H1 (cell line): ENCODE data around the gene SNED1. TPM values are rescaled to one million over a fixed set of nuclear protein-coding genes. Genes with fewer than 3 reads are reported as not detected.

Source experiments
- CTCF ChIA-PET: fragments of 300-600 bp; sonication (Branson Sonifier 250); formaldehyde crosslinking; loops from one replicate; lab custom pipeline; 2021; ENCODE audit not compliant: partially characterized antibody; lab: Charles Lee
- POLR2A ChIA-PET: fragments of 300-600 bp; sonication (Branson Sonifier 250); formaldehyde crosslinking; loops from one replicate; lab custom pipeline; 2021; ENCODE audit warnings: inconsistent platforms; ENCODE audit not compliant: partially characterized antibody; lab: Charles Lee
- DNase-seq, 2 experiments: peaks; one replicate each; pipeline versions ENCODE4 v3.0.0 to v3.0.0-alpha.2; 2010 to 2022; ENCODE audit warnings: low spot score in 2 of 2, low read depth in 1 of 2, mixed read lengths in 1 of 2
- FAIRE-seq: peaks from 2 replicates; lab custom pipeline; 2011; peaks lifted over from hg19 to GRCh38; lab: Jason Lieb, UNC
- H2AFZ ChIP-seq: 2 replicates; pipeline ENCODE4 v1.8.1; 2012; ENCODE audit warnings: low read length, inconsistent platforms
- H2AK5ac ChIP-seq: 2 replicates; pipeline ENCODE4 v1.6.1; 2013; ENCODE audit warnings: low read depth, low read length
- H2BK120ac ChIP-seq: replicated peaks from 2 replicates; pipeline ENCODE3; 2013; ENCODE audit warnings: low read depth, low read length, inconsistent platforms
- H2BK12ac ChIP-seq: 2 replicates; pipeline ENCODE4 v1.6.1; 2013; ENCODE audit warnings: low read depth, low read length
- H2BK15ac ChIP-seq: 2 replicates; pipeline ENCODE4 v1.6.1; 2013; ENCODE audit warnings: low read length
- H2BK20ac ChIP-seq: 2 replicates; pipeline ENCODE4 v1.6.1; 2013; ENCODE audit warnings: low read length
- H2BK5ac ChIP-seq: 2 replicates; pipeline ENCODE4 v1.6.1; 2013; ENCODE audit warnings: low read depth, low read length
- H3K14ac ChIP-seq: 2 replicates; pipeline ENCODE4 v1.6.1; 2013; ENCODE audit warnings: inconsistent platforms; ENCODE audit not compliant: insufficient read length
- H3K18ac ChIP-seq: 2 replicates; pipeline ENCODE4 v1.6.1; 2013; ENCODE audit warnings: low read length; ENCODE audit errors: extremely low read depth
- H3K23ac ChIP-seq: 2 replicates; pipeline ENCODE4 v1.6.1; 2013; ENCODE audit warnings: inconsistent platforms; ENCODE audit not compliant: insufficient read length
- H3K23me2 ChIP-seq: 2 replicates; pipeline ENCODE4 v1.6.1; 2013; ENCODE audit warnings: low read depth, low read length
- H3K27ac ChIP-seq: 2 replicates; pipeline ENCODE4 v1.6.1; 2011; ENCODE audit warnings: low read depth, low read length, inconsistent platforms
- H3K27me3 ChIP-seq, 4 experiments: replicated peaks in 1 of 4; 1 replicate in 1 of 4; 2 replicates in 3 of 4; pipeline versions ENCODE4 v1.6.1 to v1.8.1; 2011 to 2013; ENCODE audit warnings: low read length in 3 of 4, mild to moderate bottlenecking in 3 of 4, inconsistent platforms in 2 of 4, mixed read lengths in 2 of 4, moderate library complexity in 1 of 4; ENCODE audit not compliant: control insufficient read depth in 3 of 4, insufficient read depth in 3 of 4; ENCODE audit errors: extremely low read depth in 1 of 4
- H3K36me3 ChIP-seq, 4 experiments: 2 replicates each; pipeline versions ENCODE4 v1.6.1 to v1.8.1; 2011 to 2013; ENCODE audit warnings: mild to moderate bottlenecking in 4 of 4, low read length in 3 of 4, moderate library complexity in 2 of 4, control low read depth in 1 of 4, inconsistent platforms in 1 of 4; ENCODE audit not compliant: insufficient read depth in 4 of 4, control insufficient read depth in 2 of 4
- H3K4ac ChIP-seq: replicated peaks from 2 replicates; pipeline ENCODE3; 2013; ENCODE audit warnings: low read length, low read depth, mixed read lengths, inconsistent platforms; ENCODE audit not compliant: insufficient read length
- H3K4me1 ChIP-seq, 4 experiments: replicated peaks in 1 of 4; 1 replicate in 1 of 4; 2 replicates in 3 of 4; pipeline versions ENCODE4 v1.6.1 to v1.8.1; 2011 to 2013; ENCODE audit warnings: low read length in 3 of 4, inconsistent platforms in 2 of 4, mixed read lengths in 1 of 4; ENCODE audit not compliant: insufficient read depth in 4 of 4, control insufficient read depth in 3 of 4
- H3K4me2 ChIP-seq, 2 experiments: 2 replicates each; pipeline versions ENCODE4 v1.6.1 to v1.8.1; 2011 to 2013; ENCODE audit warnings: low read depth in 2 of 2, low read length in 2 of 2, control low read depth in 1 of 2, inconsistent platforms in 1 of 2, mild to moderate bottlenecking in 1 of 2; ENCODE audit not compliant: insufficient read depth in 1 of 2
- H3K4me3 ChIP-seq, 4 experiments: fragments of 200-600, 300-600 bp in 1 of 4; sonication (generic), shearing (Covaris generic), sonication (Bioruptor Twin) in 1 of 4; 2 replicates each; pipeline versions ENCODE4 v1.5.1 to v1.8.1; 2011 to 2016; ENCODE audit warnings: low read length in 4 of 4, low read depth in 3 of 4, control low read depth in 2 of 4, inconsistent platforms in 2 of 4, mild to moderate bottlenecking in 2 of 4, mixed read lengths in 1 of 4, moderate library complexity in 1 of 4; ENCODE audit not compliant: insufficient read depth in 2 of 4; ENCODE audit errors: extremely low read depth in 1 of 4
- H3K56ac ChIP-seq: replicated peaks from 2 replicates; pipeline ENCODE3; 2013; ENCODE audit warnings: low read depth, mild to moderate bottlenecking, mixed read lengths, low read length, inconsistent platforms; ENCODE audit not compliant: insufficient read length
- H3K79me1 ChIP-seq: 2 replicates; pipeline ENCODE4 v1.6.1; 2013; ENCODE audit warnings: low read depth, low read length, control low read depth
- H3K79me2 ChIP-seq, 2 experiments: 2 replicates each; pipeline versions ENCODE4 v1.6.1 to v1.8.1; 2012 to 2013; ENCODE audit warnings: low read length in 2 of 2, mild to moderate bottlenecking in 2 of 2, inconsistent platforms in 1 of 2; ENCODE audit not compliant: insufficient read depth in 2 of 2, control insufficient read depth in 1 of 2
- H3K9ac ChIP-seq, 4 experiments: replicated peaks in 1 of 4; 1 replicate in 1 of 4; 2 replicates in 3 of 4; pipeline versions ENCODE4 v1.6.1 to v1.8.1; 2011 to 2013; ENCODE audit warnings: low read depth in 3 of 4, low read length in 3 of 4, control low read depth in 2 of 4, mild to moderate bottlenecking in 2 of 4, moderate library complexity in 2 of 4, inconsistent platforms in 1 of 4; ENCODE audit errors: extremely low read depth in 1 of 4
- H3K9me3 ChIP-seq, 2 experiments: 2 replicates each; pipeline versions ENCODE4 v1.6.1 to v1.8.1; 2012 to 2013; ENCODE audit warnings: mild to moderate bottlenecking in 2 of 2, moderate library complexity in 2 of 2, control low read depth in 1 of 2, inconsistent platforms in 1 of 2, low read depth in 1 of 2, low read length in 1 of 2, mixed read lengths in 1 of 2; ENCODE audit not compliant: insufficient read depth in 2 of 2
- H4K20me1 ChIP-seq, 2 experiments: replicated peaks in 1 of 2; 2 replicates each; pipeline versions ENCODE3 to v1.8.1; 2011 to 2013; ENCODE audit warnings: inconsistent platforms in 2 of 2, low read length in 2 of 2, mild to moderate bottlenecking in 1 of 2; ENCODE audit not compliant: insufficient read depth in 2 of 2, control insufficient read depth in 1 of 2
- H4K5ac ChIP-seq: 2 replicates; pipeline ENCODE4 v1.6.1; 2013; ENCODE audit warnings: low read length, low read depth, mixed read lengths, inconsistent platforms; ENCODE audit not compliant: insufficient read length
- H4K8ac ChIP-seq: 2 replicates; pipeline ENCODE4 v1.8.0; 2013; ENCODE audit warnings: mild to moderate bottlenecking, moderate library complexity, low read length, inconsistent platforms; ENCODE audit not compliant: insufficient read depth; ENCODE audit errors: extremely low read depth
- H4K91ac ChIP-seq: replicated peaks from 2 replicates; pipeline ENCODE3; 2013; ENCODE audit warnings: low read length, mixed read lengths, inconsistent platforms; ENCODE audit not compliant: insufficient read length
- GTF2F1 ChIP-seq: IDR thresholded peaks from 2 replicates; pipeline ENCODE4 v1.6.1; 2012; ENCODE audit warnings: low read depth, low read length, improper control_type of control experiment, borderline replicate concordance
- WGBS, 2 experiments: shearing (Covaris generic) in 1 of 2; methylation state at CpG; one replicate each; pipeline versions ENCODE4 v1.1.6 to v1.1.7; 2013 to 2015; ENCODE audit warnings: low lambda C conversion rate in 2 of 2, mixed read lengths in 2 of 2, inconsistent platforms in 1 of 2, low coverage in 1 of 2, missing lambda C conversion rate in 1 of 2; ENCODE audit not compliant: insufficient replicate concordance in 2 of 2, insufficient coverage in 1 of 2, insufficient read length in 1 of 2; ENCODE audit errors: extremely low coverage in 1 of 2, missing lambda C conversion rate in 1 of 2; 5-methylcytosine and 5-hydroxymethylcytosine counted together
- polyA plus RNA-seq, 7 experiments: library from polyadenylated mRNA; depleted of rRNA in 3 of 7; stranded (reverse) in 5 of 7; unstranded in 2 of 7; fragments of >200 nt in 5 of 7; fragments of 200-250 nt in 2 of 7; gene quantifications; 1 replicate in 5 of 7; 2 replicates in 1 of 7; 4 replicates in 1 of 7; pipeline versions ENCODE4 v1.2.1 to v1.2.3, GENCODE V29; 2011 to 2013; ENCODE audit warnings: missing spikeins in 2 of 7, mixed read lengths in 2 of 7
- total RNA-seq: library from RNA; stranded (reverse); fragmentation: NEBNext Ultra II Directional; extraction: Animal tissue kit (Norgen Biotek cat#: 25700); gene quantifications from 2 replicates; pipeline ENCODE4 v1.2.1, GENCODE V29; 2021

Gene SNED1
- total and polyA plus RNA-seq, 2 of the 8 experiments (the other 6 are each of a cell fraction or from before 2014, with no cell fraction given), result 1.9 TPM

- DNase-seq (peak in 1 of 2 experiments; percentile 48), FAIRE-seq (no peak)
- Histone ChIP-seq H2BK5ac (no peak overlapping the region; the same call in 1 of the 2 replicates), H4K20me1 (peaks cover 0 to 10% of the 10 kb centered on the region in 2 experiments), H2AFZ (no peak overlapping the region; the same call in 1 of the 2 replicates), H3K79me2 (no peaks in the 10 kb centered on the region), H3K18ac (no peak overlapping the region), H3K79me1 (no peaks in the 10 kb centered on the region), H4K8ac (peak overlapping the region; percentile 2; the same call in 1 of the 2 replicates), H3K56ac (no peak overlapping the region), H3K36me3 (no peaks in the 10 kb centered on the region), H2BK120ac (no peak overlapping the region), H2BK20ac (no peak overlapping the region), H4K91ac (no peak overlapping the region), H3K14ac (no peak overlapping the region), H3K4me3 (no peak overlapping the region), H2AK5ac (no peak overlapping the region), H3K4me1 (peaks cover 0 to 15% (median 6%) of the 10 kb centered on the region in 4 experiments; a peak in 5 of 7 replicates), H3K9ac (no peak overlapping the region), H3K27ac (no peak overlapping the region; the same call in 1 of the 2 replicates), H4K5ac (no peak overlapping the region), H2BK15ac (no peak overlapping the region), H3K23me2 (peaks cover 8% of the 10 kb centered on the region; the same call in 1 of the 2 replicates), H3K4ac (no peak overlapping the region), H3K27me3 (no peaks in the 10 kb centered on the region), H2BK12ac (0 out of 2 replicates have a peak overlapping the region, but pooled peaks have one; percentile 17), H3K9me3 (no peaks in the 10 kb centered on the region), H3K23ac (no peak overlapping the region), H3K4me2 (no peak overlapping the region)
- CTCF ChIA-PET, result interaction anchor here (1.0 to 1.3 kb wide), 2 partner anchors 23 to 25 kb away, joined by 3 read pairs; no protein-coding TSS in a partner anchor
- no peak for TF ChIP-seq GTF2F1
- POLR2A ChIA-PET, result no interaction called here
- WGBS, 2 experiments, result 84% methylated on average over 17 of the region's 28 CpGs; no CpG with 5 or more reads in 1 of the 2 experiments
Measured at GRCh38 chr2:240960309-240960970, 38.0 kb upstream of the SNED1 start.
